Peyer's patch (tissue), 4 donors: ENCODE data around the gene TMOD2. TPM values are rescaled to one million over a fixed set of nuclear protein-coding genes. Genes with fewer than 3 reads are reported as not detected.
A peak's percentile ranks its signal among the peaks of the same experiment; 100 is the strongest.

Experiments used
- DNase-seq, 3 donors: peaks; one replicate each; pipeline ENCODE4 v3.0.0-alpha.2; 2017 to 2019
- H3K27ac ChIP-seq, 4 donors: fragments of 200-600 bp; sonication (generic); one replicate each; pipeline ENCODE4 v1.5.1; 2016 to 2019
- H3K27me3 ChIP-seq, 2 donors: fragments of 200-600 bp; sonication (generic); one replicate each; pipeline ENCODE4 v1.5.1; 2019
- H3K36me3 ChIP-seq, 3 donors: fragments of 200-600 bp; sonication (generic); one replicate each; pipeline ENCODE4 v1.5.1; 2016 to 2019
- H3K4me1 ChIP-seq, 4 donors: fragments of 200-600 bp; sonication (generic); one replicate each; pipeline ENCODE4 v1.5.1; 2016 to 2019
- H3K4me3 ChIP-seq, 4 donors: fragments of 200-600 bp; sonication (generic); 1 replicate in 3 of 4; 2 replicates in 1 of 4; pipeline ENCODE4 v1.5.1; 2016 to 2019; ENCODE audit warnings: mild to moderate bottlenecking in 1 of 4
- H3K9me3 ChIP-seq, 4 donors: fragments of 200-600 bp; sonication (generic); one replicate each; pipeline ENCODE4 v1.5.1; 2016 to 2019; ENCODE audit warnings: mild to moderate bottlenecking in 1 of 4
- CTCF ChIP-seq, 6 experiments: fragments of 450-650 bp in 4 of 6; fragments of 200-600 bp in 2 of 6; sonication (generic) in 1 of 6; IDR thresholded peaks; one replicate each; pipeline ENCODE4 v1.5.1; 2017 to 2019; ENCODE audit warnings: antibody characterized with exemption in 6 of 6, mild to moderate bottlenecking in 3 of 6, moderate library complexity in 1 of 6
- POLR2A ChIP-seq, 2 donors: fragments of 450-650 bp; IDR thresholded peaks; one replicate each; pipeline ENCODE4 v1.5.1; 2017; ENCODE audit warnings: antibody characterized with exemption in 2 of 2, mild to moderate bottlenecking in 2 of 2, moderate library complexity in 2 of 2
- total RNA-seq, 4 donors: library from RNA; depleted of rRNA; stranded (reverse); fragments of >200 nt; gene quantifications; one replicate each; pipeline ENCODE4 v1.1.0, GENCODE V29; 2016

The TMOD2 gene
- total RNA-seq, 4 donors from 2014 or later: 4.0 to 25.6 (median 6.6) TPM

GRCh38 chr15:51757450-51757849 is 6.1 kb downstream of the TMOD2 start:
- no peak overlapping the region for H3K27ac ChIP-seq
- no peaks in the 10 kb centered on the region for H3K9me3 ChIP-seq
- DNase-seq: no peak
- H3K36me3 ChIP-seq: no peaks in the 10 kb centered on the region
- peaks cover 0 to 14% (median 0%) of the 10 kb centered on the region in 4 donors for H3K4me1 ChIP-seq
- no peak overlapping the region for H3K4me3 ChIP-seq
- no peak for TF ChIP-seq CTCF (IDR thresholded peaks at IDR 0.05)
- TF ChIP-seq POLR2A (IDR thresholded peaks at IDR 0.05): no peak
- no peaks in the 10 kb centered on the region for H3K27me3 ChIP-seq

GRCh38 chr15:51758645-51759044 is 7.2 kb downstream of the TMOD2 start:
- no peak for TF ChIP-seq CTCF (IDR thresholded peaks at IDR 0.05)
- TF ChIP-seq POLR2A (IDR thresholded peaks at IDR 0.05): no peak
- Histone ChIP-seq H3K9me3 (no peaks in the 10 kb centered on the region), H3K27ac (peak overlapping the region in 3 of 4 donors; percentile 43 to 54 (median 44)), H3K4me3 (no peak overlapping the region), H3K36me3 (no peaks in the 10 kb centered on the region), H3K27me3 (no peaks in the 10 kb centered on the region), H3K4me1 (peaks cover 0 to 14% (median 0%) of the 10 kb centered on the region in 4 donors)
- DNase-seq: no peak

GRCh38 chr15:51759557-51760070 is 8.2 kb downstream of the TMOD2 start:
- peak overlapping the region in 1 of 4 donors; percentile 43 for H3K27ac ChIP-seq
- peaks cover 0 to 14% (median 0%) of the 10 kb centered on the region in 4 donors for H3K4me1 ChIP-seq
- no peaks in the 10 kb centered on the region for H3K9me3 ChIP-seq
- H3K36me3 ChIP-seq: no peaks in the 10 kb centered on the region
- no peak overlapping the region for H3K4me3 ChIP-seq
- TF ChIP-seq POLR2A (IDR thresholded peaks at IDR 0.05) (no peak), CTCF (IDR thresholded peaks at IDR 0.05) (peak in 1 of 6 experiments; percentile 4)
- DNase-seq: peak in 1 of 3 donors; percentile 59
- H3K27me3 ChIP-seq: no peaks in the 10 kb centered on the region

GRCh38 chr15:51760805-51761204 is 9.4 kb downstream of the TMOD2 start:
- no peak for DNase-seq
- H3K36me3 ChIP-seq: no peaks in the 10 kb centered on the region
- H3K27me3 ChIP-seq: no peaks in the 10 kb centered on the region
- no peaks in the 10 kb centered on the region for H3K9me3 ChIP-seq
- no peak overlapping the region for H3K27ac ChIP-seq
- no peak for TF ChIP-seq CTCF (IDR thresholded peaks at IDR 0.05)
- TF ChIP-seq POLR2A (IDR thresholded peaks at IDR 0.05): no peak
- no peak overlapping the region for H3K4me3 ChIP-seq
- peaks cover 0 to 14% (median 0%) of the 10 kb centered on the region in 4 donors for H3K4me1 ChIP-seq

GRCh38 chr15:51765751-51766150 is 14.4 kb downstream of the TMOD2 start:
- no peak for DNase-seq
- no peaks in the 10 kb centered on the region for H3K9me3 ChIP-seq
- TF ChIP-seq CTCF (IDR thresholded peaks at IDR 0.05) (no peak), POLR2A (IDR thresholded peaks at IDR 0.05) (no peak)
- H3K27ac ChIP-seq: no peak overlapping the region
- no peak overlapping the region for H3K4me3 ChIP-seq
- H3K27me3 ChIP-seq: no peaks in the 10 kb centered on the region
- H3K4me1 ChIP-seq: peaks cover 0 to 8% (median 0%) of the 10 kb centered on the region in 4 donors
- H3K36me3 ChIP-seq: no peaks in the 10 kb centered on the region

GRCh38 chr15:51766341-51766740 is 14.9 kb downstream of the TMOD2 start:
- Histone ChIP-seq H3K36me3 (no peaks in the 10 kb centered on the region), H3K4me1 (peaks cover 0 to 8% (median 0%) of the 10 kb centered on the region in 4 donors), H3K4me3 (no peak overlapping the region), H3K27ac (no peak overlapping the region), H3K27me3 (no peaks in the 10 kb centered on the region), H3K9me3 (no peaks in the 10 kb centered on the region)
- TF ChIP-seq POLR2A (IDR thresholded peaks at IDR 0.05): no peak
- no peak for DNase-seq
